NCI-H1694 treated with DMSO at 0.1 percent for 48 hours (cell line): Measurements from ENCODE around the gene ARHGAP22.
"Not testable (repeated sequence)": the region's sequence is repeated elsewhere in the genome, so short reads cannot be mapped to it uniquely, and the experiment has no call there.

Experiments used
- DNase-seq: peaks from one replicate; lab custom pipeline; 2025; lab: John Stamatoyannopoulos, UW

Gene ARHGAP22

DNA sequence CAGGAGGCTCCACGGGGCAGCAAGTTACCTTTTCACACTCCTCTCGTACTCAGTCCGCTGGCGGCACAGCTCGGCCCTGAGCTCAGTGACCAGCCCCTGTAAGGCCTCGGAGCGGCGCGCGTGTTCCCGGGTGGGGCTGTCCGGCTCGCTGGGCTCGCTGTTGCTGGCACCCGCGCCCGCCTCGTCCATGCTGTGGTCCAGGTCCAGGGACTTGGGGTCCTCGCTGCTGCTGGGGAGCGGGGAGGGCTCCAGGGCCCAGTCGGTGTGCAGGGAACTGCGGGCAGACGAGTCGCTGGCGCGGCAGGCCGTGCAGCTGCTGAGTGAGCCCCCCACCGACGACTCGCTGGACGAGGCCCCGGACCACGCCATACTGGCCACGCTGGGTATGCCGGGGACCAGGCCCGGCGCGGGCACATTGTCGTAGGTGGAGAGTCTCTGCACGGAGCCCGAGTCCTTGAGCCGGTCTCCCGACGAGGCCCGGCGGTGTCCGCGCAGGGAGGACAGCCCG, 154.6 kb downstream of the ARHGAP22 start:
- no peak for DNase-seq

DNA sequence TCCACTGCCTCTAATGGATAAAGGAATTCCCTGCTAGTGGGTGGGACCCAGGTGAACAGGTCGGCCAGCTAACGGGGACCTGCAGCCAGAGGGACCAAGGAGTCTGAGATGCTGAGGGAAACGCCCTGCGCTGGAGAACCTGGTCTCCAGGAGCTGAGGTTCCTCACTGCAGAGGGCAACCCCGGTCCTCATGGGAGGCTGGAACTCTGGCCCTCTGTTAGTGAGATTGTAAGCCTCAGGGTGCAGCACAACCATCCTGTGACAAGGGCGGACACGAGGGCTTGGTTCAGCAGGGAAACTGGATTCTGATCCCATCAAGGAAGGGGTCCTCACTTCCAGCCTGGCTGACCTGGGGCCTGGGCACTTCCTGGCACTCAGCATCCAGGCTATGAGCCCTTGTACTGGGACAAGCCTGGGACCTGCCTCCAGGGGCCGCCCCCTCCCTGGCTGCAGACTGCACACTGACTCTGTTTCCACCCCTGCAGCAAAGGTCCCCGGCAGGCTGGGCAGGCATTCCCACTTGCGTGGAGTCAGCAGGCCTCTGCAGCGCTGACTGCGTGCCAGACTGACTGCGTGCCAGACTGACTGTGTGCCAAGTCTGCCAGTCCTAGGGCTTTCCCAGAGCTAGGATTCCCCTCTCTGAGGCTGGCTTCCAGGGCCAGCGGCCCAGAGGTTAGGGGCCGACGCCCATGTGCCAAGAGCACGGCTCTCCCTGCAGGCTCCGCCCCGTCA, 155.2 kb downstream of the ARHGAP22 start:
- DNase-seq, result no peak

DNA sequence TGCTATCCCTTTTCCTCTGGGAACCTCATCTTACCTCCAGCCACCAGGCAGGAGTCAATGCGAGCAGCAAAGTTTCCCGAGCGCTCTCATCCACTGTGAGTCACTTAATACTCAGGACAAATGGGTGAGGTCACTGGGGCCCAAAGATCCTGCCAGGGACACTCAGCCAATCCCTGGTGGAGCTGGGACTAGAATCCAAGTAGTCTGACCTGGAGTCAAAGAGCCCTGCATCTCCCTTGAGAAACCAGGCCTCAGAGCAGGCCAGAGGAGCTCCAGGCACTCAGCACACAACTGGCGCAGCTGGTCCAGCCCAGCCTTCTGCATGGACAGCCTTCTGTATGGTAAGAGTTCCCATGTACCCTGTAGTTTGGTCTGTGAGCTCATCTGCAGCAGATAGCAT, 156.1 kb downstream of the ARHGAP22 start:
- no peak for DNase-seq

DNA sequence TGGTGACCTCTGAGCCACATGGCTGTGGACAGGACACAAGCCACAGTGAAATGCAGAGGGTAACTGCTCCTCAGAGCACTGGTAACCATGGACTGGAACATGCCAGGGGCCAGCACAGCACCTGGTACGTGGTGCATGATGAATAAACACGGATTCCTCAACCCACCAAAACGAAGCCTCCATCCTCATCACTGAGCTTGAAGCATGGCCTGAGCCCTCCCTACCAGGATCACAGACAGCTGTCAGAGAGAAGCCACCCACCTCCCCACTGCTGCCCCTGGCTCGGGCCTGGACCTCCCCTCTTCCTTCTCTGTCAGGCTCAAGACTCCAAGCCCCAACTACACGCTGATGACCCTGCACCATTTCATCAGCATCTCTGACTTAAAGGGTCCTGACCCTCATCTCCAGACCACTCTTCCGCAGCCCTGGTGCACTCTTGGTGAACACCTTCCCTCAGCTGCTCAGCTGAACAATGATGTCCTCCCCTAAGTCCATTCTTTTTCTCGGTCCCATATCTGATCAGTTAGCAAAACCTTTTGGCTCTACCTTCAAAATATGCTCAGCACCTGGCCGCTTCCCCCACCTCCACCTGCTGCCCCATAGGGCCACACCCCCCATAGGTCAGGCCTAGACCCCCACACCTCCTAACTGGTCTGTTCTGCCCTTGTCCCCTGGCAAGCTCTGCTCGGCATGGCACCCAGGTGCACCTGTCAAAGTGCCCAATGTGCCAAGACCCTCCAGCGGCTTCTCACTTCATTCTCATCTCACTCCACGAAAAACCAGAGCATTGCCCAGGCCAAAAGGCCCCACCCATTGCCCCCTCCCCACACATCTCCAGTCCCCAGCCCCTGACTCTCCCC, 157.3 kb downstream of the ARHGAP22 start:
- no peak for DNase-seq

DNA sequence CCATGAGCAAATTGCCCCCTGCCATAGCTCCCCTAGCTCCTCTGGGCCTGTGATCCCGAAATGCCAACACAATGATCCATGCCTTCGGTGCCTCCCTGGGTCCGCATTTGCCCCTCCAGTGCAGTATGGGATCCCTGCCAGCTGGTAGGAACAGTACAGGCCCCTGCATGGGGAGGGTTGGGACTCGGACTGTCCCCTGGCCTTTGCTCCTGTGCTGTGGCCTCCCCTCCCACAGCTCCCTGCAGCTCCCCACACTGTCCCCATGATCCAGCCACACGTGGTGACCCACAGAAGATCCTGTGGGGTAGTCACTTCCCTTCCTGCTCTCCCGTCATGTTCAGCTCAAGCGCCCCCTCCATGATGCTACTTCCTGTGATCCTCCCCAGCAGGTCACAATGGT, 158.1 kb downstream of the ARHGAP22 start:
- DNase-seq, result no peak

DNA sequence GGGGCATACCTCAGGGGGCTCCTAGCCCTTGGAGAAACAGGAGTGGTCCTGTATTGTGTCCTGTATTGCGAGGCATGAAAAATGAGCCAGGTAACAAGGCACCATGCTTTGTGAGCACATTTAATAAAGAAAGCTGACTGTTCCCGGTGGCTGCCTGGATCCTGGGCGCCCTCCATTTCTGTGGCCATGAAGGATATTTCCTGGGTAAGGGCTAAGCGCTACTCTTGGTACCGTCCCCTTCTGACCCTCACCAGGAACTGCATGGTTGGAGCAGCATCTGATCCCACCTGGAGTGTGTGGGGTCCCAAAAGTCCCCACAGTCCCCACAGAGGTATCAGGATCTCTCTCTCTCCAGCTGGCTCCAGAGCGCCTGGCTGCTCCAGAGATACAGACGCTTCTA, 158.9 kb downstream of the ARHGAP22 start:
- no peak for DNase-seq

DNA sequence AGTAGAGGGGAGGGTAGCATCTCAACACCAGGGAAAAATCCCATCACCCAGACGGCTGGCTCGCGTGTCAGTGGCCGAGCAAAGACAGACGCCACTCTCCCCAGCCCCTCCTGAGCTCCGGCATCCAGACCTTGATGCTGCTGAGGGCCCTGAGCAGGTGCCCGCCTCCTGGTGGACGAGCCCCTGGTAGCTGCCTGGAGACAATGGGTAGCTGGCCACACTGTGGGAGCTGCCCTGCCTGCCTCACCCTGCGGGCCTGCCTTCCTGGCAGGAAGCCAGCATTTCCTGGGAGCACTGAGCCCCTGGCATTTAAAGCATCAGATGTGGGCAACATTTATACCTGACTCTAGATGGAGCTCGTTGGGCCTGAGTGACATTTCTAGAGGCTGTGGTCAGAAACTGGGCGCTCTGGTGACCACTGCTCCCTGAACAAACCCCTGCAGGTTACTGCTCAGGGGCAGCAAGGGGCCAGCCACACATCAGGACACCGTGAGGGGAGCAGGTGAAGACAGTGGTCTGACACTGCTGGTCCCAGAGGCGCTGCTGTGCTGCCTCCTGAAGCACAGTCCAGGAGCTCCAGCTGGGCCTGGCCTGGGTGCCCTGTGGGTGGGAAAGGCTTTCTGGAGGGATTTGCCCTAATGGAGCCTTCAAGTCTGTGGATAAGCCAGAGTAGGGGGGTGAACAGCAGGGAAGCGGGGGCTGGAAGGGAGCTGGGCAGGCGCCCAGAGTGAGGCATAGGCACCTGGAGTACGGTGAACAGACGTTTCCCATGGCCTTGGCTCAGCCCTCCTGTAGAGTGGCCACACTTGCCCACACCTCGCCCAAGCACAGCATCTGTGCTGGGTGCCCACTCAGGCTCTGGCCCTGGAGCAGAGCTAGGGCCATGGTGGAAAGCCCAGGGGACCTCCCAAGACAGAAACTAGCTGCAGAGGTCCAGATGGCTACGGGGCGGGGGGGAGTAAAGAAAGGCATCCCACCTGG, 159.7 kb downstream of the ARHGAP22 start:
- no peak for DNase-seq

DNA sequence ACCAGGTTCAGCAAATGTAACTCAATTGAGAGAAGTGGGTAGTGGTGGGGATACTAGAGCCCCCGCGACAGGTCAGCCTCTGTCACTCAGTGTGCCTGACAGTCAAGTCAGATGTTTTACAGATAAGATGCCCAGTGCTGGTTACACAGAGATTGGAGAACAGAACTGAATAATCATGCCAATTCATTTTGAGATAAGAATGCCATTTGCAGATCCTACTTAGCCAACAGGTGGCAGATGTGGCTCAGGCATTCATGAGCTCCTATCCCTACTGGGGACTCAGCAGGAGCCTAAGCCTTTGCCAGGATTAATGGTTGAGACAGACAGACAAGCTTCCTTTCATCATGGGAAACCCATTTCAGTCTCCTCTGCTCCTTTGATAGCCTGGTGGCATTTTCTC, 160.6 kb downstream of the ARHGAP22 start:
- no peak for DNase-seq

DNA sequence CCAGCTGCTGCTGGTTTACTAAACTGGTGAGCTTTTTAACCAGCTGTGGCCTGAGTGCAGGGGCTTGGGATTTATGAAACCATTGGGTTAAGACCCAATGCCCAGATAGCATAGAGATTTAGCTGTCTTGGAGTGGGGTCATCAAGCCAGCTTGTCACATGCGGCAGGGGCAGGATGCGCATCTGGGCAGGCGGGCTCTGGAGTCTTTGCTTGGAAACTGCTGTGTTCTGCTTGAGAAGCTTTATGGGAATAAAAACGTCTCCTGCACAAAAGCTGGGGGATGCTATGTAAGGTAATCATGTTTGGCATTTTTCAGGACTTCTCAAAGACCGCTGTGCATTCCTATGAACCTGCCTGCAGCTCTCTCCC, 162.1 kb downstream of the ARHGAP22 start:
- DNase-seq, result no peak

DNA sequence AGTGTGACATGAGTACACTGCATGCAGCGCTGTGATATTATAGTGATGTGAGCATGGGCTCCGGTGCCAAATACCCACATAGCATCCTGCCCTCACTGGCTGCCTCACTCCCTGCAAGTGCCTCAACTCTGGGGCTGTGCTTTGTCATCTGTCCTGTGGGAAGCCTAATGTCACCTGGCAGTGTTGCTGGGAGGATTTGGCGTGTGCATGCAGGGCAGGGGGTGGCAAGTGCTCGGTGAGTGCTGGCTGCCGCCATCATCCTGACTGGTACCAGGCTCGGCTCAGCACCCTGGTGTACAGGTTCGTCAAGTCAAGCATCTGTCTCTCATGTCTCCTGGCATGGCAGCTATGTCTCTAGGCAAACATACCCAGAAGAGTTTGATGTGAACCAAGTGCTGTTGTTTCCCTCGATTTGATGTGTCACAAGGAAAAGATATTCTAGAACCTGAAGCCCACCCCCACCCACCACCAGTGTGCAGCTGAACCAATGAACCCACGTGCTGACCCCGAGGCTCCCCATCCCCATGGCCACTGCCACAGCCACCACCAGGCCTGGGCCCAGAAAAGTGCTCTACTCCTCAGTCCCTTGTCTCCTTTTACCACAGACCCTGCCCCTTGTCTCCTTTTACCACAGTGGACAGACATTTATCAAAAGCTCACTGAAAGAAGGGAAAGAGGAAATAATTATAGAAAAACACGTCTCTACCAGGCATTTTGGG, 162.6 kb downstream of the ARHGAP22 start:
- DNase-seq, result no peak

DNA sequence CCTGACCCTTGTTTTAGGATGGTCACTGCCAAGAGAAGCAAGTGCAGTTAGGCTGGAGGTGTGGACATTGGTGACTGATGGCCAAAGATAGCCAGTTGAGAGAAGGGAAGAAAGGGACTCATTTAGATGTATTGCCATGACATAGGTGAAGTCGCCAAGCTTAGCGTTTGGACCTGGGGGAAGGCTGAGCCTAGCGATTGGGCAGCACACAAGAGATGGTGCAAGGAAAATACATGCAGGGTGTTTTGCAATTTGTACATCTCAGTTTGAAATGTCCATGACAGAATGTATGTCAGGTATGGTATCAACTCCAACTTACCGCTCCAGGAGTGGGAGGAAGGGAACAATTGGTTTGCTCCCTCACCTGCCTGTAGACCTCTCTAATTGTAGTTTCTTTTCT, 164.1 kb downstream of the ARHGAP22 start:
- no peak for DNase-seq

DNA sequence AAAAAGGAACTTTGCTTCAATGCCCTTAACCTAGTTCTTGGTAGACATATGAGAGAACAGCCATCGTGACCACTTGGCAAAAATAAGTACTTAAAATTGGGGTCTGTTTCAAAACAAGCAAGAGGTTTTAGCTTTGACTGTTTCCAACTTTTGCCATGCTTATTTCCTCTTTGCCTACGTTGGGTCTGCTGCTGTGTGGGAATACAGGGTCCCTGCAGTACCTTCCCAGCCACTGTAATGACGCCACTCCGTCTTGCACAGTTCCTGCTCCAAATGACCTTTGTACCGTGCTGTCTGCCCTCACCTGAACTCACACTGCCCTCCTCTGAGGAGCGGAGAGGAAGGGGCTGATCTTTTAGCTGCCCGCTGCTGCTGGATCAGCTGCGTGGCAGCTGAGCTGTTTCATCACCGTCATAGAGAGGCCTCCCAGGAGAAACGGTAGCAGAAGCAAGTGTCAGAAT, 165.3 kb downstream of the ARHGAP22 start:
- DNase-seq, result no peak

DNA sequence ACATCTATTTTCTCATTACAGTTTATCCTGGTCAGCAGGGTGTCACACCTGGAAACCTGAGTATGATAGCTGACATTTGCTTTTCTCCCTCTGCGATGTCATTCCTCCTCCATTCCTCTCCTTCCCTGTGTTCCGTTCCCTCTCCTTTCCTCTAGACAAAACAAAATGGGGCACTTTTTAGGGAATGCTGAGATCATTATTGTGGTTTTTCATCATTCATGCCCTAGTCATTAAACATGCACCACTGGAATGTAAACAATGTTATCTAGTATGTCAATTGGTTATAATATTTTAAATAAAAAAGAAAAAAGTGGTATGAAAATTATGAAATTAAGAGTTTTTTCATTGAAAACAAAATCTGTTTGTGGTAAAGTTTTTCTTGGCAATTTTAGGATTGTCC, 165.8 kb downstream of the ARHGAP22 start:
- no peak for DNase-seq

DNA sequence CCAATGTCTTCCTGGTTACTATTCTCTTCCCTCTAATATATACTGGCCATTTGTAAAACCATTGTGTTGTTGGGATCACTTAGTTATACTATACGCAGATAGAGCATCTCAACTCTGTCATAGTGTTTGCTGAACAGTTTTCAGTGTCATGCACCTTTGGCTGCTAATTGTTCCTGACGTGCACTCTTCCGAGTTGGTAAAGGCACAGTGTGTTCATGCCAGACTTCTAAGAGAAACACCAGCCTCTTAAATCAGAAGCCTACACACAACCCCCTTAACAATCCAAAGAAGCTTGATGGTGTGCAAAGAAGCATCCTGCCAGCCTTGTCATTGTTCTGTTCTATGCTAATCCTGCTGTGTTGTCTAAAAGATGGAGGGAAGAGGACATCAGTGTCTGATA, 167.3 kb downstream of the ARHGAP22 start:
- DNase-seq, result no peak

DNA sequence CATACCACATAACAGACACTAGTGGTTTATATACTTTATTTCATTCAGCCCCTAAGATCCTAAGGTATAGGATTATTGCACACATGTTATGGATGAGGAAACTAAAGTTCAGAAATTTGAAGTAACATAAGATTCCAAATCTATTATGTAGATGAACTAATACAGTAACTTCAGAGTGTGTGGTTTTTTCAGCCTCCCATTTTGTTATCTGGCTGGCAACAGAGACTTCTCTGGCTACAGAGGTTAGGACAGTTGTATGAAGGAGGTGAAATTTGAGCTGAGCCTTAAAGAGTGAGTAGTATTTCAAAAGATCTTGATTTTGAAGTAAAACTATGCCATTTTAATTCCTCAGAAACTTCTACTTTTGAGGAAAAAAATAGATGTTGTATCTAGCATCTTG, 173.0 kb downstream of the ARHGAP22 start:
- DNase-seq, result no peak

DNA sequence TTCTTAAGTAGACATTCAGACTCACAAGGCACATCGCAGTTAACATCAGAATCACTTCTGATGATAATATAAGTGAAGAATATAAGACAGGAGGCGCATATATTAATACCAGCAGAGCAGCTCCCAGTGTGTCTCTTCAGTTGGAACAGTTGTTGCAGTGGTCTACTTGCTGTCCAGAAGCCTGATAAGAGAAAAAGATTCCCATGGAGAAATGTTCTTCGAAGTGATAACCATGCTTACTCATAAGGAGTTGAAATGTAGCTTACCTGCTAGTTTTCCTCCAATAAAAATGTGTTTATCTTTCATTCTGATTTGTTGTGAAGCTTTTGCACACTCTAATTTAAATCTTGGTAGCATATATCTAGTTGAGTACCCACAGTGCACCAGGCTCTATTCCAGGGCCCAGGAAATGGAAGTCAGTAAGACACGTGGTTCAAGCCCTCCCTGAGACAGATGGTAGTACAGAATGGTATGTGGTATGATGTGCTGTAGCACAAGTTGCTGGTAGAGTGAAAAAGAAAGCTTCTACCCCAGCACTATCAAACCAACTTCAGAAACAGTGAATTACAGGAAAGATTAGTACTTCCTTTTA, 174.4 kb downstream of the ARHGAP22 start:
- DNase-seq, result no peak

DNA sequence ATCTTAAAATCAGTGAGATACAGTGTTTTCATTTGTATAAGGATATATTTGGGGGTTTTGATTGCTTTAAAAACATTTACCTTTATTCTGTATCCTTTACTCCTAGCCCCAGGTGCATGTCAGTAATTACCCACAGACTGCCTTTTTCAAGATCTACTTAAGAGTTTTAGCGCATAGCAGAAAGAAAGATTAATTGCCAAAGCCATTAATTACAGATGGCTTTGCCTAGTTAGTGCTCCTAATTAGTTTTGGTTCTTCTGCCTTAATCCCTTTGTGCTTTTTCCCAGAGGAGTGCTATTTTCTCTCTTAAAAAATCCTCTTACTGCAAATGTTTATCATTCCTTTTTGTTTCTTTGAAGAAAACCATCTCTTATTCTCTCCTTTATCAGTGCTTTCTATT, 175.6 kb downstream of the ARHGAP22 start:
- no peak for DNase-seq

DNA sequence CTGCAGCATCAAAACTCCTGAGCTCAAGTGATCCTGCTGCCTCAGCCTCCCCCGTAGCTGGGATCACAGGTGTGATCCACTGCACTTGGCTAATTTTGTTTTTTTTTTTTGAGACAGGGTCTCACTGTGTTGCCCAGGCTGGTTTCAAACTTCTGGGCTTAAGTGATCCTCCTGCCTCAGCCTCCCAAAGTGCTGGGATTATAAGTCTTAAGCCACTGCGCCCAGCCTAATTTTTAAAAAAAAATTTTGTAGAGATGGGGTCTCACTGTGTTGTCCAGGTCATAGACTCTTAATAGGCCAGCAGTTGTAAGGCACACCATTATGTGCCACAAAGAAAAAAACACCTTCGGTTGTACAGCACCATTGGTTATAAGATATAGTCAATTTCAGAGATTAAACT, 176.0 kb downstream of the ARHGAP22 start:
- no peak for DNase-seq

DNA sequence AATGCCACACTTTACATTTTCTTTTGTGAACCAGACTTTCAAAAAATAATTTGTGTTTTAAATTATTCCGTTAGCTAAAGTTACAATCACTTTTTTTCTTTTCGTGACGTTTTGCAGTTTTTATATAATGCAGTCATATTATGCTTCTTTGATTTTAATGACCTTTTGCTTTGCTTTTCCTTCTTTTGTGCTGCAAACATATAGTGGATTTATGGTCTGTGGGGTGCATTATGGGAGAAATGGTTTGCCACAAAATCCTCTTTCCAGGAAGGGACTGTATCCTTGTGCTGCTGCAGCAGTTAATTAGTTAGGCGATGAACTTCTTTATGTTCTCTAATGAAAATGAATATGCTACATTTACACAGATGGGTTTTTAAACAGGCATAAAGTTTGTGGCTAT, 181.0 kb downstream of the ARHGAP22 start:
- no peak for DNase-seq

DNA sequence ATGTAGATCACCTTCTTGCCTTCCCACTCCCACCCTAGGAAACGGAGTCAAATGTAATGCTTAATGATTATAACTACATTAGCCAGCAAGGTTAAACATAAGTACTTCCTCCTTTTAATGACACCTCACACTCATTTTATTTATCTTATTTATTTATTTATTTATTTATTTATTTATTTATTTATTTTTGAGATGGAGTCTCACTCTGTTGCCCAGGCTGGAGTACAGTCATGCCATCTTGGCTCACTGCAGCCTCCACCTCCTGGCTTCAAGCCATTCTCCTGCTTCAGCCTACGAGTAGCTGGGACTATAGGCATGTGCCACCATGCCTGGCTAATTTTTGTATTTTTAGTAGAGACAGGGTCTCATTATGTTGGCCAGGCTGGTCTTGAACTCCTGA, 183.0 kb downstream of the ARHGAP22 start:
- DNase-seq, result not testable (repeated sequence)

DNA sequence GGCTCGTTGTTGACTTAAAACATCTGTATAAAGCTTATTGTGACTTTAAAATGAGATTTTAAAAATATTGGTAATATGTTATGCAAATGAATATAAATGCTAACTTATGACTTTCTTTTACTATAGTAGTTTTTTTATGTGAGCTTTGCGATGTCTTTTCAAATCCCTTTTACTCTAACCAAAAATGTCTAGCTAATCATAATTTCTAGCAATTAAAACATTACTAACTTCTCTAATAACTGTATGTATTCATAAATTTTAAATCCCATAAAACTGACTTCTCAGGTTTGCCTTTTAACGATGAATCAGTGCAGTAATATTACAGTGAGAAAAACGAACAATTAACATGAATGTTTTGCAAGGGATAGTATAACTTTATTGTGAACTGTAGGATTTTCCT, 185.2 kb downstream of the ARHGAP22 start:
- no peak for DNase-seq
